Gastroesophageal sphincter (tissue), 3 donors: ENCODE measurements around the gene PIANP.

ENCODE experiments used
- EP300 ChIP-seq: sonication (generic); formaldehyde crosslinking; IDR thresholded peaks from one replicate; pipeline ENCODE4 v1.6.1; 2017; ENCODE audit warnings: antibody characterized with exemption, mild to moderate bottlenecking
- POLR2A ChIP-seq, 2 donors: fragments of 450-650 bp; IDR thresholded peaks; one replicate each; pipeline ENCODE4 v1.6.1; 2017; ENCODE audit warnings: antibody characterized with exemption in 2 of 2, mild to moderate bottlenecking in 2 of 2, moderate library complexity in 1 of 2
- TF ChIP-seq, protein P1 (sequence below), 4 experiments: fragments of 200-600 bp in 2 of 4; fragments of 450-650 bp in 2 of 4; sonication (generic) in 1 of 4; IDR thresholded peaks; one replicate each; pipeline ENCODE4 v1.5.1; 2017 to 2019; ENCODE audit warnings: antibody characterized with exemption in 4 of 4, mild to moderate bottlenecking in 2 of 4, moderate library complexity in 2 of 4

DNA sequence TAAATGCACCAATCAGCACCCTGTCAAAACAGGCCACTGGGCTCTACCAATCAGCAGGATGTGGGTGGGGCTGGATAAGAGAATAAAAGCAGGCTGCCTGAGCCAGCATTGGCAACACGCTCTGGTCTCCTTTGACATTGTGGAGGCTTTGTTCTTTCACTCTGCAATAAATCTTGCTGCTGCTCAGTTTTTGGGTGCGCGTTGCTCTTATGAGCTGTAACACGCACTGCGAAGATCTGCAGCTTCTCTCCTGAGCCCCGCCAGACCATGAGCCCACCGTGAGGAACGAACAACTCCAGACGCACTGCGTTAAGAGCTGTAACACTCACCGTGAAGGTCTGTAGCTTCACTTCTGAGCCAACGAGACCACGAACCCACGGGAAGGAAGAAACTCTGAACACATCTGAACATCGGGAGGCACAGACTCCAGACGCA is 8.4 kb upstream of the PIANP start:
- TF ChIP-seq, protein P1, sequence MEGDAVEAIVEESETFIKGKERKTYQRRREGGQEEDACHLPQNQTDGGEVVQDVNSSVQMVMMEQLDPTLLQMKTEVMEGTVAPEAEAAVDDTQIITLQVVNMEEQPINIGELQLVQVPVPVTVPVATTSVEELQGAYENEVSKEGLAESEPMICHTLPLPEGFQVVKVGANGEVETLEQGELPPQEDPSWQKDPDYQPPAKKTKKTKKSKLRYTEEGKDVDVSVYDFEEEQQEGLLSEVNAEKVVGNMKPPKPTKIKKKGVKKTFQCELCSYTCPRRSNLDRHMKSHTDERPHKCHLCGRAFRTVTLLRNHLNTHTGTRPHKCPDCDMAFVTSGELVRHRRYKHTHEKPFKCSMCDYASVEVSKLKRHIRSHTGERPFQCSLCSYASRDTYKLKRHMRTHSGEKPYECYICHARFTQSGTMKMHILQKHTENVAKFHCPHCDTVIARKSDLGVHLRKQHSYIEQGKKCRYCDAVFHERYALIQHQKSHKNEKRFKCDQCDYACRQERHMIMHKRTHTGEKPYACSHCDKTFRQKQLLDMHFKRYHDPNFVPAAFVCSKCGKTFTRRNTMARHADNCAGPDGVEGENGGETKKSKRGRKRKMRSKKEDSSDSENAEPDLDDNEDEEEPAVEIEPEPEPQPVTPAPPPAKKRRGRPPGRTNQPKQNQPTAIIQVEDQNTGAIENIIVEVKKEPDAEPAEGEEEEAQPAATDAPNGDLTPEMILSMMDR (IDR thresholded peaks at IDR 0.05) = no peak
- TF ChIP-seq POLR2A (IDR thresholded peaks at IDR 0.05) (no peak), EP300 (no peak)
